Osteocyte (in vitro differentiated cells): ENCODE measurements around the gene SEZ6L. TPM values are rescaled to one million over a fixed set of nuclear protein-coding genes. Genes with fewer than 3 reads are reported as not detected.

Experiments used
- DNase-seq: peaks from one replicate; pipeline ENCODE4 v3.0.0; 2021; ENCODE audit warnings: mixed read lengths; ENCODE audit not compliant: unreplicated experiment; ENCODE audit errors: extremely low spot score
- H3K27ac Mint-ChIP-seq: one replicate; pipeline ENCODE4 v1.8.0; 2021; ENCODE audit warnings: mild to moderate bottlenecking, mixed read lengths; ENCODE audit not compliant: unreplicated experiment
- H3K27me3 Mint-ChIP-seq: one replicate; pipeline ENCODE4 v1.8.0; 2021; ENCODE audit warnings: mixed read lengths; ENCODE audit not compliant: unreplicated experiment
- H3K36me3 Mint-ChIP-seq: one replicate; pipeline ENCODE4 v1.8.0; 2021; ENCODE audit warnings: mixed read lengths; ENCODE audit not compliant: unreplicated experiment
- H3K4me1 Mint-ChIP-seq: one replicate; pipeline ENCODE4 v1.8.0; 2021; ENCODE audit warnings: mixed read lengths; ENCODE audit not compliant: unreplicated experiment
- H3K4me3 Mint-ChIP-seq: one replicate; pipeline ENCODE4 v1.8.0; 2021; ENCODE audit warnings: mild to moderate bottlenecking, moderate library complexity, mixed read lengths; ENCODE audit not compliant: unreplicated experiment
- H3K9me3 Mint-ChIP-seq: one replicate; pipeline ENCODE4 v1.8.0; 2021; ENCODE audit warnings: mixed read lengths; ENCODE audit not compliant: unreplicated experiment
- CTCF ChIP-seq: fragments of 200-600 bp; sonication (generic); IDR thresholded peaks from 2 replicates; pipeline ENCODE4 v1.5.0; 2021; ENCODE audit warnings: antibody characterized with exemption, mild to moderate bottlenecking, moderate library complexity
- long read RNA-seq: library from polyadenylated mRNA; unstranded; transcript quantifications from one replicate; pipeline ENCODE4 v2.0.0, GENCODE V29; 2021
- total RNA-seq: library from RNA; stranded (reverse); gene quantifications from 2 replicates; pipeline ENCODE4 v1.2.1, GENCODE V29; 2021

SEZ6L gene
- total RNA-seq: not detected in 2 replicates
- long read RNA-seq: 0 reads

GRCh38 chr22:26169315-26170111, at the start of gene SEZ6L:
Gene SEZ6L (plus strand): TSS chr22:26169462. CDS start chr22:26169670, 208 bp downstream.
- peaks cover 72% of the 10 kb centered on the region for H3K27me3 Mint-ChIP-seq
- peak; percentile 82 for DNase-seq
- no peaks in the 10 kb centered on the region for H3K36me3 Mint-ChIP-seq
- H3K9me3 Mint-ChIP-seq: no peaks in the 10 kb centered on the region
- H3K4me3 Mint-ChIP-seq: peak within 1 kb of the TSS; percentile 62
- TF ChIP-seq CTCF: no peak
- H3K4me1 Mint-ChIP-seq: peaks cover 10% of the 10 kb centered on the region
- no peak within 1 kb of the TSS for H3K27ac Mint-ChIP-seq

- Mint-ChIP-seq H3K27me3 (peaks cover 2% of the 10 kb centered on the region), H3K9me3 (no peaks in the 10 kb centered on the region), H3K36me3 (no peaks in the 10 kb centered on the region), H3K27ac (no peak overlapping the region), H3K4me3 (no peak overlapping the region), H3K4me1 (no peaks in the 10 kb centered on the region)
- TF ChIP-seq CTCF: no peak
- DNase-seq: no peak
Observed at GRCh38 chr22:26122920-26123468, 46.3 kb upstream of the SEZ6L start.

- Mint-ChIP-seq H3K4me3 (no peak overlapping the region), H3K36me3 (no peaks in the 10 kb centered on the region), H3K27me3 (peaks cover 2% of the 10 kb centered on the region), H3K4me1 (no peaks in the 10 kb centered on the region), H3K27ac (no peak overlapping the region), H3K9me3 (no peaks in the 10 kb centered on the region)
- no peak for TF ChIP-seq CTCF
- DNase-seq: no peak
Observed at GRCh38 chr22:26124991-26125725, 44.1 kb upstream of the SEZ6L start.

- no peak for DNase-seq
- Mint-ChIP-seq H3K27ac (no peak overlapping the region), H3K4me3 (no peak overlapping the region), H3K36me3 (no peaks in the 10 kb centered on the region), H3K4me1 (no peaks in the 10 kb centered on the region), H3K27me3 (no peaks in the 10 kb centered on the region), H3K9me3 (no peaks in the 10 kb centered on the region)
- no peak for TF ChIP-seq CTCF
Observed at GRCh38 chr22:26127126-26127525, 42.1 kb upstream of the SEZ6L start.

GRCh38 chr22:26127556-26127955, 41.7 kb upstream of the SEZ6L start:
- no peaks in the 10 kb centered on the region for H3K27me3 Mint-ChIP-seq
- no peak overlapping the region for H3K4me3 Mint-ChIP-seq
- no peak for TF ChIP-seq CTCF
- no peak overlapping the region for H3K27ac Mint-ChIP-seq
- no peaks in the 10 kb centered on the region for H3K4me1 Mint-ChIP-seq
- H3K9me3 Mint-ChIP-seq: no peaks in the 10 kb centered on the region
- H3K36me3 Mint-ChIP-seq: no peaks in the 10 kb centered on the region
- no peak for DNase-seq
